ENCODE measurements around the gene VAT1L.

Gene VAT1L

DNA sequence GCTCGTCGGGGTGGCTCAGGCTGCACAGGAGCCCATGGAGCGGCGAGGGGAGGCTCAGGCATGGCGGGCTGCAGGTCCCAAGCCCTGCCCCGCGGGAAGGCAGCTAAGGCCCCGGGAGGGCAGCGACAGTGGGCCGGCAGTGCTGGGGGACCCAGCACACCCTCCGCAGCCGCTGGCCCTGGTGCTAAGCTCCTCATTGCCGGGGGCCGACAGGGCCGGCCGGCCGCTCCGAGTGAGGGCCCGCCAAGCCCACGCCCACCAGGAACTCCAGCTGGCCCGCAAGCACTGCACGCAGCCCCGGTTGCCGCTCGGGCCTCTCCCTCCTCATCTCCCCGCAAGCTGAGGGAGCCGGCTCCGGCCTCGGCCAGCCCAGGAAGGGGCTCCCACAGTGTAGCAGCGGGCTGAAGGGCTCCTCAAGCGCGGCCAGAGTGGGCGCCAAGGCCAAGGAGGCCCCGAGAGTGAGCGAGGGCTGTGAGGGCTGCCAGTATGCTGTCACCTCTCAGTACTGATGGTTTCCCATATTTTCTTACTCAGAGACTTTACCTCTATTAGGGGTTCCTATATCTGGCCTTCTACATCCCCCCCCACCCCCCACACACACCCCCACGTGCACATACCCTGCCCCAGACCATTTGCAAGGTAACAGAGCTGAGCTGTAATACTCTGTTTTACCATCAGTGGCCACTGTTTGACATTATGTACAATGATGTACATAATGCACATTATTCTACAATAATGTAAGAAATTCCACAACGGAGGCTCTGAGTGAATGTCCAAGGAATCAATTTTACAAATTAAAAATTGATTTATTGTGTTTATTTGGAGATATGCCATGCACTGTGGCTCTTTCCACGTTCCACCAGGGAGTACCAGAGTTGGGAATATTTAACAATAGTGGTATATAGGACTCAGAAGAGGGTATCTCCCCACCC lies 3.7 kb upstream of the VAT1L start:
- no peak for DNase-seq

DNA sequence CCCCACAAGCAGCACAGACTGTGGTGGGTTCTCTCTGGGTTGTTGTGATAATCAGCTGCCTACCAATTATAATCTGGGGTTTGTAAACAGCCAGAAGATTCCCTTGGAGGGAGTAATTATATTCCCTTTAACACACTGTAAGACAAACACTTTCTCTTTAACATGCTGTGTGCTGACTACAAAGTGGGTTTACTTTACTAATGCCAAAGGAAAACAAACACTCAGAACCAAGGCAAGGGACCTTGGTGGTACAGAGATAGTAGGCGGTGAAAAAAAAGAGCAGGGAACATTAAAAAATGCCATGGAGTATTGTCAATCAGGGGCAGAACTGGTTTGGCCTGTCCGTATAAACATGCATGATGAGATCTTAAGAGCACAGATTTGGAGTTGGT lies 3.0 kb upstream of the VAT1L start:
- DNase-seq: no peak

DNA sequence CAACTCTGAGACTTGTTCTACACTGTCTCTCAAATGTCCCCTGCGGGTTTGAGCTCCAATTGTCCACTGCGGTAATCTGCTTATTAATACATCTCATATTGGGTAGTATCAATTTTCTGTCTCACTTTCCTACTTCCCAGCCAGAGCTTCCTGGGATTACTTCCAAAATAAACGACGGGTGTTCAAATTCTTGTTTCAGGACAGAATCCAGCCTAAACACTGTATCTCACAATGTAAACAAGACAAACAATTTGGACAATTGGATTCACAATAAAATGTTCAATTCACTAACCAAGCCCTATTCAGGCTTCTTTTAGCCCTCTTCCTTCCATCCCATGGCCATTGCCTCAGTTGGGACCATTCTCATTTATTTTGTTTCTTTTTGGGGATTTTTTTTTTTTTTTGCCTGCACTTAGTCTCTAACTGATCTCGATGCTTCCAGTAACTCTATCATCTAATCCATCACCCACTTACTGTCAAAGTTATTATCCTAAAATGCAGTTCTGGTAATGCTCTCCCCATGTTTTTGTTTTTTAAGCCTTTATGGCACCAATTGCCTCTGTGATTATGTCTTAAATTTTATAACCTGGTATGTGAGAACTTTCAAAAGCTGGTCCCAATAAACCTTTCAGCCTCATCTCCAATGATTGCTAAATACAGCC lies 2.0 kb upstream of the VAT1L start:
- no peak for DNase-seq

DNA sequence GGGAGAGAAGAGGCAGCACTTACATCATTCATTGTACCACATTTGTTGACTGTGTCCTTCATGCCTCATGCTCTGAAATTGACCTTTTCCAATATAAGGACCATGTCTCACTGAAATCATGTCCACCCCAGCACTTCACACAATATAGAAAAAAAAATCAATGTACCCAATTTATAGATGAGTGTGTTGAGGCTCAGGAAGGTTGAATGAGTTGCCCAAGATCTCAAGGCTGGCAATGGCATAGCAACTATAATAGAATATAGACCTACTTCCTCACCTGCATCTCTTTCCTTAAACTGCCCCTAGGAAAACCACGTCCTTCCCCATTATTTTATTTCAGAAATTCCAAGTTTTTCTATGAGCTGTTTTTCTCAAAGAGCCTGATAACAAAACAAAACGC lies 912 bp upstream of the VAT1L start:
- DNase-seq: no peak

DNA sequence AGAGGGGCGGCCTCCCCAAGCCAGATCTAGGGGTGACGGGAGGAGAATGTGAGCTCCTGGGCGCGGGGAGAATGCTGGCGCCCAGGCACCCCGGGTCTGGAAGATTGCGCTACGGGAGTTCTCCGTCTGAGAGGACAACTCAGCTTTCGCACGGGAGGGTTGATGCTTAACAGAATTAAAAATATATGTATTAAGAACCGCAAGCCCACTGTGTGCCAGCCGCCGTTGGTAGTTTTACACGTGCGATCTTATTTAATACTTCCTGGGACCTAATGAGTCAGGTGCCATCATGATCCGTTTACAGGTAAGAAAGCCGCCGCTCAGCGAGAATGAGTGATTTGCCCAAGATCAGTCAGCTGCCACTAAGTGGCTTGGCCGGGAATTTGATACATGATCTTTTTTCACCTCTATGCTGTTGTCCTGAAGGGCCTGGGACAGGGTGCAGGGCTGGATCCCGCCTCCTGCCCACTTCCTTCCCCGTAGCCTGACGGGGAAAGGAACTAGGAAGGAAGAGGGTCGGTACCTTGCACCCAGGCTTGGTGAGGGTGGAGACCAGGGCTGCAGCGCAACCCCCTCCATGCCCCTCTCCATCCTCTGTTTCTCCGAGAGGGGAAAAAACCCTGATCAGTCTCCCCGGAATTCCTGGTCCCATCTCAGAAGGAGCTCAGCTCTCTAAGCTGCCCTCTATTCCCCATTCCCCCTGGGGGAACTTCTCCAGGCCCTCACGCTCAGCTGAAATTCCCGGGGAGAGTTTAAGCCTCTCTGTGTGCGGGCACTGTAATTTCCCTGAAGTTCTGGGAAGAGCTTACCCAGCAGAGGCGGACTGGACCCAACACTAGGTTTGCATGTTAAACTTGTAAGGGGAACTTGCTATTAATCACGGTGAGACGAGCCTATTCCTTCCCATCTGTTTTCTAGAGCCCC lies 983 bp downstream of the VAT1L start:
- peak; percentile 44 for DNase-seq

DNA sequence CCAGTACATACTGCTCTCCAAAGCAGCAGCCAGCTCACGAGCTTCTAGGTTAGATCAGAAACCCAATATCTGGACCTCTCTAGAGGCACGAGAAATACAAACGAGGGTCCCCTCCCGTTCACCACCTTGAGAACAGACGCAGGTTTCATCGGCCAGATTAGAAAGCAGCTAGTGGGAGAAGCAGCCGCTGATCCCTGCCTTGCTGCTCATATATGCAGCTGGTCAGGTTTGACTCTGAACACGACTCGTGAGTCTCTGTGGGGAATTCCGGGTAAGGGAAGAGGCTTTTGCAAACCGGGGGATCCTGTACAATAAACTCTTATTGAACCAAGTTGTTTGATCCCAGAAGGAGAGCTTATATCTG lies 1.6 kb downstream of the VAT1L start:
- DNase-seq: peak; percentile 42

DNA sequence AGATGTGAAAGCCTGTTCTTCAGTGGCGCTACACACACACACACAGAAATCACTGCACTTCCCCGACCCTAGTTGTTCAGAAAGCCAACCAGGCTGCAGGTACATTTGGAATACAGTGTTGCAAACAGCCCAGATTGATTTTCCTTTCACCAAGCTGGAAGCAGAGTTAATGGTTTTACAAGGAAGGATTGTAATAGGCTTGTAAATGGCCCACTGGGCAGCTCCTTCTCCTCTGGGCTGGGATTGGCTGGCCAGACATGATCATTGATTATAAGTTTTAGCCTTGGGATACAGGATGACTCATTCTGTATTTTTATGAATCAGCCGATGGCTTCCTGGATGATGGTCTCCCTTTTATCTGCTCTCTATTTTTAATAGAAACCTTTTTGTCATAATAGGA lies 2.5 kb downstream of the VAT1L start:
- DNase-seq: no peak

DNA sequence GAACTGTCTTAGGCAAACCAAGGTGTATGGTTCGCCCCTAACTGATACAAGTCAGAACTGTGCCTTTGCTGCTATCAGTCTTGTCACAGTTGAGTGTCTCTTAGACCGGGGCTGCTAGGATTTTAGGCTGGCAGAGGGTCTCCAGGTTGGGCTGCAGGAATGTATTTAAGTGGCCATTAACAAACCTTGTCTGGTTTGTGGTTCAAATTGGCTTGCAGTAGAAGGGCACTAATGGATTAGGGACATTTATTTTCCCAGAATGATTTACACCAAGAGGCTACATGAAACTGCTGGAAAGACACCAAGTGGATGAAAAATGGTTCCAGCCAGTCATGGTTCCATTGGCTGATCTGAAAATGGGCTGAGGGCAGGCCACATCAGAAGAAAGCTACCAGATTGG lies 5.1 kb downstream of the VAT1L start:
- DNase-seq: no peak

DNA sequence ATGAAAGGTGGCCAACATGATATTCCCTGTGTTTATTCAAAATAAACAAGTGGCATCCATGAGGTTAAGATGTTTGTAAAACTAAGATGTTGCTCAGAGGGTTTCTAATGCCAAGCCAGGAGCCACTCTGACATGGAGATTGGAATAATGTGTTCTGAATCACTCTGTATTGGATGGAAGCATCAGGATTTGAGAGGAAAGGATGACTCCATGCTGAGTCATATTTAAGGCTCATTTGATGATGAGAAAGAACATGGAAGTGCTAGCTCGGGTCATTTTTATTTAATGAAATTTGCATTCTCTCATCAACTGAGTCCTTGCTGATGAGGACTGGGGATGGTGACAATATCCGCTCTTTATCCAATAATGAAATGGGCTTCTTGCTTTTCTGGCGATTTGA lies 6.2 kb downstream of the VAT1L start:
- DNase-seq: no peak

DNA sequence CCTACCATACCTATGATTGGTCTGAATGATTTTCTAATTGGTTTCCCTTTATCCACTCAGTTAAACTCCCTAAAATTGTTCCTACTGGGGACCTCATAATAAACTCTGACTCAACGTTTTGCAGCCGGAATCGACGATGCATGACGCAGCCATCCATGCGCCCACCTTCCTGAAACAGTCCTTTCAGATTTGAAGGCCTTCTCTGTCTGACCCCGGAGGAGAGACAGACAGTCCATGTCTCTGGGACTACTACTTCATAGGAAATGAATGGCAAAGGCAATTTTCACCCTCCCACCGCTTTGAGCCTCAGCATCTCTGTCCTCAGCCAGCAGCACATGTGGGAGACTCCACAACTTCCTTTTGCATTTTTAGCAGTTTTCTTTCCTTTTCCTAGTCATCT lies 13.5 kb downstream of the VAT1L start:
- DNase-seq: no peak

DNA sequence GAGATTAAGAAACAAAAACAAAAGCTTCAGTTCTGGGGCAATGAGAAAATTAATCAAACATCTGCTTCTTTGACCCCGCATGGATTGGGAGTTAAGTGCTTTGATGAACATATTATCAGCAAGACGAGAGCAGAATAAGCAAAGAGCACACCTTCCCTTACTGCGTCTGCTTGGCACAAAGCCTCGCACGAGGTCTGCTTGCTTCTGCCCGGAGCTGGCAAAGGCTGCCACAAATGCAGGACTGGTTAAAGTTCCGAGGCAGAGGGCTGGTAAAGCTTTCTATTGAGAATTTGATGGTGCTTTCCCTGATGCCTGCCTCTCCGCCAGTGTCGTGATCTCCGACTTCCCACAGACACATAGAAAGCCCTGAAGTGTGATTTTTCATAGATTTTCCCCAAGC lies 17.0 kb downstream of the VAT1L start:
- no peak for DNase-seq

DNA sequence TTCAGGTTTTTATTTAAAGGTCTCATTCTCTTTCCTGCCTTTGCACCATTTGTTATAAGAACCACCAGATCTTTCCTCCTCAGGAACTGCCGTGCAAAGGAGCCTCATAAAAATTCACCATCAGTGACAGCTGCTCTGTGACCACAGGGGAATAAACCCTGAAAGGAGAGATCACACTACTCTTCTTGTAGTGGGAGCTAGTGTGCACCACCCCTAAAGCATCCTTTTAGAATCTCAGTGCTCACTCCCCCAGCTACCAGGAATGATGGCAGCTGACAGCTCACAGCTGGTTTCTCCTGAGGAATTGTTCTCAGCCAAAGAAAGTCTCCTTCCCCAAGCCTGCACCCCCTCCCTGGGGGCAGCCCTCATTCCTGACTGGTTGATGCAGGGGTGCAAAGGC lies 18.7 kb downstream of the VAT1L start:
- DNase-seq: no peak

DNA sequence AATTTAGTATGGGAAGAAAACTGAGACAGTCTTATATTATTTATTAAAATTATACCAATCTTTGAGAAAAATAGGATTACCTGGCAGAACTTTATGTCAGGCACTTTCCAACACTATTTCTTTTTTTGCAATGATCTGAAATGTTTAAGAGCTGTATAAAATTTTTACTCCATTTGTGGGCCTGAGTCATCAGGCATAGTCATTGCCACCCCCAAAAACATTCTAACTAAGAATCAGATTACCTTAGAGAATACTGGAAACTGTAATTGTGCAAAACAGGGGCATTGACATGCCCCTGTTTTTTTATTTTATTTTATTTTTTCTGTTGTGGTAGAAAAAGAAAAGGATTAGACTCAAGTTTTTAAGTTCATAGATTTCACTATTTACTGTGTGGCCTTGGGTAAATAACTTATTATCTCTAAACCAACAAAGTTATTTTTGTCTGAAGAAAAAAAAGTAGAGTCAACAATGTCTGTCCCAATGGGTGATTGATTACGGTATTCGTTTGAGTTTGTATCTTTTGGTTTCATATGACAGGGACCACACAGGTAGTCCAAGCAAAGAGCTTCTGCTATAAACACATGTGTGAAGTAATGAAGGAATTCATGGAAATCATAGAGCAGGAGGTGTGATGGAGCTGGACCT lies 24.6 kb downstream of the VAT1L start:
- DNase-seq: no peak

DNA sequence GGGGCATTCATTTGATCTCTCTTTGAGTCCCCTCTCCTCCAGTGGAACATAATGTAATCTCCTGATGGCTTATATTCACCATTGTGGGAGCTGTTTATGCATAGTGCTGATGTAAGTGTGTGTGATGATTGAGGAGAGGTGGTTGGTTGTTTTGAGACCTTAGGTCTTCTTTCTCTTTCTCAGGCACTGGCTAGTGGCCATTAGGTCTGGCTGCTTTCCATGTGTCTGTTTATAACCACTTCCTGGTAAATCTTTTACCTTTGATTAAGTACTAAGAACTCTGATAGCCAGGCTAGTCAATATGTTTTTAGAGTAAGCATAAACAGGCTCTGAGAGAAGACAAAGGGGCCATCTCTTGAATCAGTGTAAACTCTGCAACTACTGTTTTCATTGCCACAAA lies 27.9 kb downstream of the VAT1L start:
- no peak for DNase-seq

DNA sequence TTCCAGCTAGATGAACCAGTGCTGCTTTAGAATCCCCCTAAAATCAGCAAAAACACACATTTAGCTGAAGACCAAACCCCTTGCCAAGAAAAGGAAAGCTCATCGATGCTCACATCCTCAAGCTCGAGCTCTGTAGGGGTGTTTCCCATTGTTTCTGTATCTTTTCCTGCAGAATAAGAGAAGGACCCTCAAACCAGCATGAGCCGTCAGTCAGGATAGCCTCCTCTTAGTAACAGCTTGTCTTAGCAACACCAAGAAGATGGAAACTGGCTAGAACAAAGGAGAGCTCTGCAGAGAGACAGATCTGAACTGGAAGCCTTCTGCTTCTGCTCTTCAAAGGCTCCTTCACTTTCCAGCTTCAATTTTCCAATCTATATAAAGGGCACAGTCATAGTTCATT lies 32.0 kb downstream of the VAT1L start:
- no peak for DNase-seq

DNA sequence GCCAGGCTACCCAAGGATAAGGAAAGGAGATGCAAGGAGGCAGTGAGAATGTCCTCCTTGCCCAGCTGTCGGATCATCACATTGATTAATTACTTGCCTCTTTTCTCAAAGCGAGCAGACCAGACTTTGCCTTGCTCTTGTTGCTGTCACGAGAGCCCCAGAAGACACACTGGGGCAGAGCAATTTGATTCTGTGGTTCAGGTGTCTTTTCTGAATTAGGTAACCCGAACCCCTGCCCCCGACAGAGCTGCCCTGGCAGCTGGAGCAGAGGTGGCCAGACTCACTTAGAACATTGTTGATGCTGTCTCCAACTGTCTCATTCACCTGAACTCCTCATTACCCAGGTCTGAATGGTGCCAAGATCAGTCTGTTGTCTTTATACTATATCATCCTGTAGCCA lies 34.3 kb downstream of the VAT1L start:
- DNase-seq: no peak

DNA sequence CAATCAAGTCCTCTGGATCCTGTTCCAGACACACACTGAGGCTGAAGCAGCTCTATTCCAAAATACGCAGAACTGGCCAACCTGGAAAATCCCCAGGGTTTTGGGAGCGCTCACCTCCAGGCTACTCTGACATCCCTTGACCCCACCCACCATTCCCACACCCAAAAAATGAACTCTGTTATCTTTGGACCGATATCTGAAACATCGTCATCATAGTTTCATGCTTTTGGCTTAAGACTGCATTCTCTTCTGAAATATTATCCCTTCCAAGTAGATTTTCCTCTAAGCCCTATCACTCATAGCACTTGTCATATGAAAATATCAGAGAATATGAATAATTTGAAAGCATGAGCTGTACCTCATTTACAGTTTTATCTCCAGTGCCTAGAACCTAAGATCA lies 34.7 kb downstream of the VAT1L start:
- DNase-seq: no peak

DNA sequence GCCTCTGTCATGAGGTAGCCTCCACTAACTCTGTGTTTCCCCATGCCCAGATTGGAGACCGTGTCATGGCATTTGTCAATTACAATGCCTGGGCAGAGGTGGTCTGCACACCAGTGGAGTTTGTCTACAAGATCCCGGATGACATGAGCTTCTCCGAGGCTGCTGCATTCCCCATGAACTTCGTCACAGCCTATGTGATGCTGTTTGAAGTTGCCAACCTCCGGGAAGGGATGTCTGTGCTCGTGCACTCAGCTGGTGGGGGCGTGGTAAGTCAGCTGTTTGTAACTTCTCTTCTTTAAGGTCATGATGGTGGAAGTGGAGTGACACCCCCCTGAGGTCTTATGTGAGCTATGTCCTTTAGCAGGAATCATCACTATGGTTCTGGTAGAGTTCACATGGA lies 36.8 kb downstream of the VAT1L start:
- no peak for DNase-seq

DNA sequence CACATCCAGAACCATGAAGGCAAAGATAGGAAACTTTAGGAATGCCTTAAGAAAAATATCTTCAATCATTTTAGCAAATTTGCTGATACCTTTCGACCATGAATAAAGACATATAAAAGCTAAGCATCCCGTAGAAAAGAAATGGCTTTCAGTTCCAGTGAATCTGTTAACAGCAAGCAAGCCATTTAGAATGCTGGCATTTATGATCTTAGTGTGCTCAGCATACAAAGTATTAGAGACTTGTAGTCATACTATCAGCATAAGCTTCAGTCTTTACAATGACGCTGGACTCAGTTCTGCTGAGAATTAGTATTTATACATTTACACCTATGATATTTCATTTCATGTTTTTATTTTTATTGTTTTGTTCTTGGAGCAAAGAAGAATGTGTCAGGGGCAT lies 38.7 kb downstream of the VAT1L start:
- no peak for DNase-seq

DNA sequence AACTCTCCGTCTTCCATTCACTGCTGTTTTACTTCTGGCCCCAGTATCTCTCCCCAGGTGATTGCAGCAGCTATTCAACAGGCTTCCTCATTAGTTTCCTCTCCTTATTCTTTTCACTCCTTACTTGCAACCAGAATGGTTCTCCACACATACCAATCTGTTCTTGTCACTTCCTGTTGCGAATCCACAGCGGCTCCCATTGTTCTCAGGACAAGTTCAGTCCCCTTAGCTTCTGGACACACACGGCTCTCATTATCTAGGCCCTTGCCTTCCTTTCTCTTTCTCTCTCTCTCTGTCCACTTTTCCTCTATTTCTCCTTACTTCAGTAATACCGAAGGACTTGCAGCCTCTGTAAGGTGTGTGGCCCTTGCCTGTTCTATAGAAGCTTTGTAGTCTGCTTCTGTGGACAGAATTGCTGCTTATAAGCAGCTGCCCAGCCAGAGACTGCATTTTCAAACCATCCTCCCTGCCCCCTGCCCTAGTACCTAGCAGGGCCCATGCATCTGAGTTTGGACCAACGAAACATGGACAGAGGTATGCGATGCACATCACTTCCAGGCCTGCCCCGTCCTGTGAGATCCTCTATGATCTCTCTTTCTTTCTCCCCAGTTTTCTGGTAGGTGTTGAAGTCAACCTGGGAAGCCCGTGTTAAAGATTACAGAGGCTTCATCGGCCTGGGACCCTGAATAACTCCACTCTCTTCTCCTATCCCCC lies 45.7 kb downstream of the VAT1L start:
- DNase-seq: peak; percentile 26

DNA sequence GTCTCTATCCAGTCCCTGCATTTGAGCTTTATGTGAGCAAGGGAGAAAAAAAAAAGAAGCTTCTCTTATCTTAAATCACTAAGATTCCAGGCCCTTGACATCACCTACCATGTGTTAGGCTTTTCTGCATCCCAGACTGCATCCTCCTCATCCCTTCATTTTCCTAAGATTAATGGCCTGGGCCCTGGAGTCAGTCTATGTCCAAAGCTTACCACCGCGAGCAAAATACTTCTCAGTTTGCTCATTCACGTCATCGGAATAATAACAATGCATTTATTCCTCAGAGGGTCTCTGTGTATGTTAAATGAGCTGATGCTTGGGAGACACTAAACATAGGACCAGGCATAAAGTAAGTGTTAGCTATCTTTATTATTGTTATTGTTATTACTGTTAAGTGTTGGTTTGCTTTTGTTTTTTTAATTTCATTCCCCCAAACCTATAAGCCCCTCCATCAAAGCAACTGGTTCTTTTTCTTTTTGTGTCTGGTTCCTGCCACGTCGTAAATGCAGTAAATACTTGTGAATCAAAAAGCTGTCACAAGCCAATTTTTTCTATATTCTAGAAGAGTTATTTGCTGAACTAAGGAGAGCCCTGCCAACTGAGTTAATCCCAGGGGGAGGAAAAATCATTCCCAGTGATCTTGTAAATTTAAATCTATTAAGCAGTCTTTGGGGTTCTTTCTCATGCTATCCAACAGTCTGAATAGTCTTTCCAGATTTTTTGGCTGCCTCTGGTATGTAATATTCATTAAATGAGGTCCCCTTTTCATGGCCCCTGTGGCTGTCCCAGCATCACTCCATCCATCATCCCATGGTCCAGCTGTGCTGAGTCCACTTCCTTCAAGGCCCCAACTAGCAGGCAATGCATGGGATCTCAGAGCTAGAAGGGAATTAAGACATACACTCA lies 46.5 kb downstream of the VAT1L start:
- no peak for DNase-seq
